HL-60/S4 treated with retinoic acid at 250 ng/mL for 4 days and 3 days (cell line): ENCODE data around the gene GALNT12.

Experiments used
- in situ Hi-C: fragments of 300-500 bp; cut with MboI; formaldehyde crosslinking; loops from 2 replicates; pipeline ENCODE4 v1.7.0; 2022; ENCODE audit warnings: low sequenced_read_pairs

The GALNT12 gene

DNA sequence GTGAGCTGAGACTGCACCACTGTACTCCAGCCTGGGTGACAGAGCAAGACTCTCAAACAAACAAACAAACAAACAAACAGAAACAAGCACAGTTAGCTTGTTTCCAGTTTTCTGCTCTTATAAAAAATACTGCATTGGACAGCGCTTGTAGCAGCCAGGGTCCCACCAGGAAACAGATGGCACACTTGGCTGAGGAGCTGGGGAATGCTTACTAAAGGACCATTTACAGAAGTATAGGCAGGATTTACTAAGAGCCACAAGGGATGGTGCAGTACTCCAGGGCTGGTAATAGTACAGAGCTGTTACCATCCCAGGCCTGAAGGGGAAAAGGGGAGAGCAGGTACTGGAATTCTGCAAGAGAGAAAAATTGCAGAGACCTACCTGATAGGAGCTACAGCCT, 5.9 kb upstream of the GALNT12 start:
- in situ Hi-C loops: no loop called here

DNA sequence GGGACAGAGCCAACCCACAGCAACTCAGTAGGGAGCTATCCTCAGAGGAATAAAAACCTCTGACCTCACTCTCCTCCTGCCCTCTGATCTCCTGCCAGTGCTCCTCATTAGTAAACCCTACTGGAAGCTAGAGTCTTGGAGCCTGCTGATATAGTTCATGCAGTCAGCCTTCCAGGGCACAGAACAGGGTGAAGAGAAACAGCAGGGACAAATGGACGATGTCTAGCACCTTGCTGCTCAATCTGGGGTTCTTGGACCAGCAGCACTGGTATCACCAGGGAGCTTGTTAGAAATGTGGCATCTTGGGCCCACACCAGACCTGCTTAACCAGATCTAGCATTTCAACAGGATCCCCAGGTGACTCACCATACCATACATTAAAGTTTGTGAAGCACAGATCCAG, 5.5 kb upstream of the GALNT12 start:
- in situ Hi-C loops: no loop called here

DNA sequence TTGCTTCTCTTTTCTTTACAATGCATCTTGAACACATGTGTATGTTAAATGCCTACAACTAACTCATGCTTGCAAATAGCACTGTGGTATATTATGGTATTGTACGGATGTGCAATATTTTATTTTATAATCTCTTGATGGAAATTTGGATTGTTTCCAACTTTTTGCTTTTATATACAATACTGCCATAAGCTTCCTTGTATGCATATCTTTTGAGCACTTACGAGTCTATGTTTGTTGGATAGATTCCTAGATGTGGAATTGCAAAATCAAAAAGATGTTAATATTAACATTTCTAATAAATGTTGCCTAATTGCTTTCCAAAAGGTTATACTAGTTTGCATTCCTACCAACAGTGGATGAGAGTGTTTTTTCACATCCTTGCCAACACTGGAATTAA, 3.4 kb upstream of the GALNT12 start:
- in situ Hi-C loops: no loop called here

DNA sequence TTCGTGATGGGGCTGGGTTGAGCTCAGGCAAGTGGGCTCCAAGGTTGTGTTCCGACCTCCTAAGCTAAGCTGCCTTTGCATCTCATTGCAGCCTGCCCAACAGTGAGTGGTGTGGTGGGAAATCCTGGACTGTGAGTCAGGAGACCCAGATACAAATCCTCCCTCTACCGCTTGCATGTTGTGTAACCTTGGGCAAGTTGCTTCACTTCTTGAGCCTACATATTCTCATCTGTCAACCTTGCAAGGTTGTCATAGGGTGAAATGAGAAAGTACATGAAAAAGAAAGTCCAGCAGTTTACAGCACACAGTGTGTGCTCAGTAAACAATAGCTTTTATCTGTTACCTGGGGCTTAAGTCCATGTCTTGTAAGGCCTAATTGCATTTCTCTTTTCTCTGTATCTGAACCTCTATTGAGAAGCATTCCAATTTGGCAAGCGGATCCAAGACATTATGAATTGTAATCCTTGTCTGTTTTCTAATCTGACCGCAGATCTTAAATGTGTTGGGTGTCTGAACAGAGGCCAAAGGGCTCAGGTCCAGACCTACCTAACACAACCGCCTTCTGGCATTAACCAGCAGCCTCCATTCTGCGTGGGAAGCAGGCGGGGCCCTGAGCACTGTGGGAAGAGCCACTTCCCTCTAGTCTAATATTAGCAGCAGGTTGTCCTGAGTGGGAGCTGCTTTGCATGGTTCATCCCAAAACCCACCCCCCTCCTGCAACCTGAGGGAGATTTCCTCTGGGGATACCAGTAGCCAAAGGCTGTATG, 1.8 kb upstream of the GALNT12 start:
- in situ Hi-C loops: no loop called here

DNA sequence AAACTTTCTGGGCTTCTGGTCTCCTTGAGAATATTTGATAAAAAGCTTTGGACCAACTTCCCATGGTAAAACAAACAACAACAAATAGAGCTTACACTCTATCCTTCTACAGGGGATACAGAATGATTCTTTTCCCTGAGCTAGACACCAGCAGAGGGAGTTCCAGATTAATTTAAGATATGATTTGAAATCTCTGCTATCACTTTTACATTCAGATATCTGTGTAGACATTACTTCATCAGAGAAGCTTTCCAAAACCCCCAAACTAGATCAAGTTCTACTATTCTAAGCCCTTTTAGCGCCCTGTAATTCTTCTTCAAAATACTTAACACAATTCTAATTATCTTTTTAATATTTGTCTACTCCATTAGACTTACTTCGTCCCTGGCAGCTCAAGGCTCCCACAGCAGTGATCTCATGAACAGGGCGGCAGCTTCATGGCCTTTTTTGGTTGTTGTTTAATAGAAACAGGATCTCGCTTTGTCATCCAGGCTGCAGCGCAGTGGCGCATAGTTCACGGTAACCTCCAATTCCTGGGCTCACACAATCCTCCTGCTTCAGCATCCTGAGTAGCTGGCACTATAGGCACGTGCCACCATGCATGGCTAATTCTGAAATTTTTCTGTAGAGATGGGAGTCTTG, 955 bp upstream of the GALNT12 start:
- in situ Hi-C loops: no loop called here

DNA sequence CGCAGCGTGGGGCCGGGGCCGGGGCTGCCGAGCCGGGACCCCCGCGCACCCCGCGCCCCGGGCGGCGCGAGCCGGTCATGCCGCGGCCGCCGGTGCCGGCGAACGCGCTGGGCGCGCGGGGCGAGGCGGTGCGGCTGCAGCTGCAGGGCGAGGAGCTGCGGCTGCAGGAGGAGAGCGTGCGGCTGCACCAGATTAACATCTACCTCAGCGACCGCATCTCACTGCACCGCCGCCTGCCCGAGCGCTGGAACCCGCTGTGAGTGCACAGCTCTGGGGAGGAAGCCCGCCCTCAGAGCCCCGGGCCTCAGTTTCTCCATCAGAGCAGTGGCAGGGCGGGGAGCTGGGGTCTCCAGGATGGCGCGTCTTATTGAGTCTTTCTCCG, 335 bp downstream of the GALNT12 start:
- in situ Hi-C loops: no loop called here

DNA sequence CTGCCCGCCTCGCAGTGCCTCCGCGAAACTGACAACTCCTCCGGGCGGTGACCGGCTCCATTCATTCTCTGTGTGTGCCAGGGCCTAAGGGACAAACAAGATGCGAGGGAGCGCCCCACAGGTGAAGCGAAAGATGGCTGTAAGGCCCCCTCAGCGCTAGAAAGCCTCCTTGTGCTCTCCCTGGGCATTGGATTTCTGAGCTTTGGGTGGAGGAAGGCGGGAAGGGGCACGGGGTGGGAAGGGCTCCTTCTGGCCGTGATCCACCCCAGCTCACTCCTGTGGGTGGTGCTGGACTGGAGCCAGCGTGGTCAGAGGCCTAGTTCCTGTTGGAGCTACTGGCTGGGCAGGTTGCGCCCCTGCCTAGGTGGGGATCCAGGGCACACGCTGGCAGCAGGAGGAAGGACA, 943 bp downstream of the GALNT12 start:
- in situ Hi-C loops: no loop called here

DNA sequence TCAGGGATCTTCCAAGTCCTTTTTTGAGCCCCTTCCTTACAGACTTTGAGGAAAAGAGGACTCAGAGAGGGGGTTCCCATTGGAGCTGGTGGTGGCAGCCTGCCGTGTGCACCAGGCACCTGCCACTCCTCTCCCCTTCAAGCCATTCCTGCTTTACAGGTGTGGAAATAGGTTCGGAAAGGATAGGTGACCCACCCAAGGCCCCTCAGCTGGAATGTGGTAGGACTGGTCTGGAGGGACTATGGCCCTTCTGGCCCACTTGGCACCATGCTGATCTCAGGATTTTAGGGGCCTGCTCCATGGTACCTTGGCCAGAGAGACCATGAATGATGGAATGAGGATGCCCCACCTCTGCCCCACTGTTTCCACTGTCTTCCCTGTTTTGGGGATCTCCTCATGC, 1.4 kb downstream of the GALNT12 start:
- in situ Hi-C loops: no loop called here

DNA sequence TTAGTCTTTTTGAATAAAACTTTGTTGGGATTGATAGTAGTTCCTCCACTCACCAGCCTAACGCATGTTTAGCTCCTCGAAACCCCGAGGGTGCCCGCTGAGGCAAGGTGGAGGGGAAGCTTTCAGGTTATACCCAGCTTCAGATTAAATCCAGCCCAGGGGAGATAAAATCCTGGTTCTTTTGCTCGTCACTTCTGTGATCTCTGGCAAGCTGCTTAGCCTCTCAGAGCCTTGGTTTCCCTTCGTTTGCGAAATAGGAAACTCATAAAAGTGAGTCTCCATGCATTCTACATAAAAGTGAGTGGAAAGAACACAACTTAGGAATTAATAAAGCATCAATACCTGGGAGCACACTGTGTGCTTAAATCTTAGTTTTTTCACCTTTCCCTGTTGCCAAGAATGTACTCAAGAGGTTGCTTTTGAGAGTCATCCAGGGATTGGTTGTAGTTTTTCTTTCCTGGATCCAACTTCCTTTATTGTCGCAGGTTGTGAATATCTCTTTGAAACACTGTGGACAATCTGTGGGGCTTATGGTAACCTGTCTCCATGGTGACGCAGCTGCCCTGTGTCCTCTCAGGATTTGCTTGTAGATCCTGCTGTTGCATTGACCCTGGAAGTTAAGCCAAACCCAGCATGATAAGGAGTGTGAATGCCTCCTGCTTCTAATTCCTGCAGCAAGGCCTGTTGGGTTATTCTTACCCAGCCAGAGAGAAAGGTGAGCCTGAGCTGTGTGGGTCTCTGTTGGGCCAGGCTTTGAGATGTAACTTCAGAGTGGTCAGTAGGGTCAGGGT, 2.0 kb downstream of the GALNT12 start:
- in situ Hi-C loops: no loop called here

DNA sequence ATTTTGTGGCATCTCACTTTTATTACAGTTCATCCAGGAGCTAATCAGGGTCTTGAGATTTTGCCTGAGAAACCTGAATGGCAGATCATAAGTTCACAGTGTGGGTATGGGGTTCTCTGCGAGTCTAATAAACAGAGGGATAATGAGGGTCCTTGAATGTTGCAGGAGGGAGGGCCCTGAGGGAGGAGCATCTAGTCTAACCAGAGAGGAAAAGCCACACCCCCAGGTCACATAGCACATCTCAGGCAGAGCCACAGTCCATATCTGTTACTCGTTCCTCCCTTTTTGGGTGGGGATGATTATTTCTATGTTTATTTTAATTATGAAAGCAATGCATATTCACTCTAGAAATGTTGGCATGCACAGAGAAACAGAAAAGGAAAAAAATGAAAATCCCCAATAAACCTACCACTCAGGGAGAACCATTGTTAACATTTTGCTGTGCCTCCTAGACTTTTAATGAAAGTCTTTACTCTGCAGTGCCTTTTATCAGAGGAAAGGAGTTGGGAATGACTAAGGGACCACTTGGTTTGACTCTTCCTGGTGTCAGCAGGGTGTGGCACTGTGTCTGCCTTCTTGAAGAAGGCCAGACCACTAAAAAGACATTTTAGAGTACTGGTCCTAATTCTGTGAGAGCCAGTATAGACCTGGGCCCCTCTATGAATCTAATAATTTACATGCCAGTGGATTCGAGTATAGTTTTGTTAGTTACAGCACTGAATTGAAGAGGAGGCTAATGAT, 2.8 kb downstream of the GALNT12 start:
- in situ Hi-C loops: no loop called here

DNA sequence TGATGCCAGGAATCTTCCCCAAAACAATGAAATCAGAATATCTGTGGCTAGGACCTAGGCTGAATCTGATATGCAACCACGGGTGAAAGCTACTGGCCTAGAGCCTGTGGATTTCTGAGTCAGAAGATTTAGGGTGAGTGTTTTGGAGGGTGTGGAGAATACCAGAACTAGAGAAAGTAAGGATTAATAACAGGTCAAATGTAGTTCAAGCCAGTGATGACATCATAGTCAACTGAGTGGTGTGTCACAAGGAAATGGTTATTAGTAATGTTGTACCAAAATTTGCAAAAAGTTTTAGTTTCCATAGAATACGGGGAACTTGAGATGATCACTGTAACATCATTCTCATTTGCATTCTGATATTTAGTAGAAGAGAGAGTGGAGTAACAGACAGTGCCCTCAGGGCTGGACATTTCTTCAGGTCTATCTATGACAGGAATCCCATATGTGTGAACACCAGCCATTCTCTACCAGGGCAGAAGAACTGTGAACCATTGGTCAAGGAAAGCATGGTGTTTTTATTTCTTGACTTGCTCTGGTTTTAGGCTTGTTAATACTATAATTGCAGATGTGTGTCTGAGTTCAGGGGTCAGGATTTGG, 3.7 kb downstream of the GALNT12 start:
- in situ Hi-C loops: no loop called here

DNA sequence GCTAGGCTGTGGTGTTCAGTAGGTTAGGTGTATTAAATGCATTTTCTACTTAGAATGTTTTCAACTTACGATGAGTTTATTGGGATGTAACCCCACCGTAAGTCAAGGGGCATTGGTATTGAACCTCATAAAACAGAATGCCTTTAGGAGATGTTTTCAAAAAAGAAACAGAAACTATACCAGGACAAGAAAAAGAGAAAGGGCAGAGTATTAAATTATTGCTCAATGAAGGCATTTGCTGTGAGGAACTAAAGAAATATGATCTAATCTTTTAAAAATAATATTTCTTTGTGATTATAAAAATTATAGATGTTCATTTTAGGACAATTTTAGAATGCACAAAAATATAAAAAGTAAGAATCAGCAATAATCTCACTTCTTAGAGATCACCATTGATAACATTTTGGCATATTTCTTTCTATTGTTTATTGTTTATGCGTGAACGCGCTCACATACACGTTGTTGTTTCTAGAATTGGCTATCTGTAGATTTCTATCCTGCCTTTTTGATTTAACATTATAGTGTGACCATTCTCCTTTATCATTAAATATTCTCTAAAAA, 8.0 kb downstream of the GALNT12 start:
- in situ Hi-C loops: no loop called here

DNA sequence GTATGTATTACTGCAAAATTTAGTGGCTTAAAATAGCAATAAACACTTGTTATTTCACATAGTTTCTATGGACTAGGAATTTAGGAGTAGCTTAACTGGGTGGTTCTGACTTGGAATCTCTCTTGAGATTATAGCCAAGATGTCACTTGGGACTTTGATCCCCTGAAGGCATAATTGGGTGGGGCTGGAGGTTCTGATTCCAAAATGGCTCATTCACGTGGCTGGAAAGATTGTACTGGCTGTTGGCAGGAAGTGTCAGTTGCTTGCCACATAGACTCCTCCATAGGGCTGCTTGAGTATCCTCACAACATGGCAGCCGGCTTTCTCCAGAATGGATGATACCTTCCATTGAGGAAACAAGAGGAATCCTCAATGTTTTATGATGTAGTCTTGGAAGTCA, 11.3 kb downstream of the GALNT12 start:
- in situ Hi-C loops: no loop called here

DNA sequence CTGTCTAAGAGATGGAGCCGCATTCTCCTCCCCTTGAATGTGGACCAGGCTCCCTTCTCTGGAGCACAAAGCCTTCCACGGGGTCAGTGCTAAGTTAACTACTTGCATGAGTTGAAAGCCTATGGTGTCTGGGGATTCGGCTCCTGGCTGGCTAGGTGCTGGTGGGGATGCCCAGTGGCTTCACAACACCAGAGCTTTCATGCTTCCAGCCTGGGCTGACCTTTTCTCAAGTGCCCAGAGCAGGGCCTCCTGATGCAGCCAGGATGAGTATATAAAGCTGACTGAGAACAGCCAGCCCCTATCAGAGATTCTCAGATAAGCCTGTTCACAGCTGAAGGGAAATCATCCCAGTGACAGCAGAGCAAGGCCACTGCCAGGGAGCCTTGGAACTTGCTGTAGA, 11.8 kb downstream of the GALNT12 start:
- in situ Hi-C loops: no loop called here

DNA sequence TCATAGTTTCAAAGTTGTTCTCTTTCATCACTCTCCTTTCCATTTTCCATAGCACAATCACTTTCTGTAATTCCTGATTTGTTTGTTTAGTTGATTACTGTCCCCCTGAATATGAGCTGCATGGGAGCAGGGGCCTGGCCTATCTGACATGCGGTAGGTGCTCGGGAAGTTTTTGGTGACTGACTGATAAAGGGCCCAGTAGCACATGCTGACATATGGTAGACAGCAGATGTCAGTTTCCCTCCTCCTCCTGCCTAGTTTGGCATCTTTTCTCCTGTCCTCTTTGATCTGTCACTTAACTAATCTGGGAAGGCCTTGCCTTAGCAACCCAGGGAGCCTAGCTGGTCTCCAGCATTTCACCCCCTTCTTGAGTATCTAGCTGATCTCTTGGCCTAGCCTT, 14.4 kb downstream of the GALNT12 start:
- in situ Hi-C loops: no loop called here

DNA sequence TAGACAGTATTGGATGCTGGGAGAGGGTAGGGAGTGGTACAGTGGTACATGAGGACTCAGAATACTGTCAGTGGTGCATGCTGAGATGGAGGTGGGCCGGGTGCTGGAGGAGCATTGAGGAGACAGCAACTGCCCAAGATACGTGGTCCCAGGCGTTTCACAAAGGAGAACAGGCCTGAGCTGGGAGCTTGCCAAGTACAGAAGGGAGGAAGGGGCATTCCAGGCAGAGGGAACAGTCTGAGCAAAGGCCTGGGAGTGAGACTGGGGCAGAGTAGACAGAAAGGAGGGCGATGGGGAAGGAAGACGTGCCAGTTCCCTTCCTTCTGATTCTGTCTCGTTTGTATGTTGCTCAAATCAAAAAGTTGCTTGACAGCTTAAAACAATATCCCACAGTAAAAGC, 15.2 kb downstream of the GALNT12 start:
- in situ Hi-C loops: no loop called here

DNA sequence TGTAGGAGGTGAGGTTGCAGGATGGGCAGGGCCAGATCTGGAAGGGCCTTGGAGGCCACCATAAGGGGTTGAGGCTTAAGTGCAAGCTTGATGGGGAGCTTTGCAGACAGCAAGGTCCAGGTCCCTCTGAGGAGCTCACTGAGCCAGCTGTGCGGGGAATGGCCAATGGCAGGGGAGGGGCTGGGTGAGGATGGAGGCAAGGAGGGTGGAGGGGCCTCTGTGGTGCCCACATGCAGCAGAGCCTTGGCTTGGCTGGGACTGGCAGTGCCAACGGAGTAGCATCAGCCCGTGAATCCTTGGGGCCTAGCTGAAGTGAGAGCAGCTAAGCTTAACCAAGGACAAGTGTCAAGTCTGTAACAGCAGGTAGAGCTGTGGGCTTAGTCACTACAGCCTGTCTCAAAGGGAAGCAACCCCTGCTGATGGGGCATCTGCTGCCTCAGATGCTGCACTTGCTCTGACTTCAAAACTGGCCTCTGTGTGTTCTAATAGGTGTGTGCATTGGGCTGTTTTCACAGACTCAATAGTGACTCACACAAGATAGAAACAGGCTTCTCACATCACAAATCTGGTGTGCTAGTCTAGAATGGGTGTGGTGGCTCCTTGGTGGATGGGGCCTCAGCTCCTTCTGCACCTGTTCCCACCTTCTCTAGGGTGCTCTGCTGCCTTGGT, 16.3 kb downstream of the GALNT12 start:
- in situ Hi-C loops: no loop called here

DNA sequence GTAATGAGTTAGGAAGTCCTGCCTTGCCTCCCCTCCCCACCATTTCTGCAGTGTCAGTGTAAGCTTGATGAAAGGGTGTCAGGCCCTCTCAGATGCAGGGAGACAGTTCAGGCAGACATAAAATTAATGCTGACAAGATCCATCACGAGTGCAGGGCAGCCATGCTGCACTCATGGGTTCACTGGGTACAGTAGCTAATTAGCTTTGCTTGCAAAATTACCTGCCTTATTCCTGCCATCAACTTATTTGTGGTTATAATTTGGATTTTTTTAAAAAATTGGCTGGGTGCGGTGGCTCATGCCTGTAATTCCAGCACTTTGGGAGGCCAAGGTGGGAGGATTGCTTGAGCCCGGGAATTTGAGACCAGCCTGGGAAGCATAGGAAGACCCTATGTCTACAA, 17.9 kb downstream of the GALNT12 start:
- in situ Hi-C loops: no loop called here

DNA sequence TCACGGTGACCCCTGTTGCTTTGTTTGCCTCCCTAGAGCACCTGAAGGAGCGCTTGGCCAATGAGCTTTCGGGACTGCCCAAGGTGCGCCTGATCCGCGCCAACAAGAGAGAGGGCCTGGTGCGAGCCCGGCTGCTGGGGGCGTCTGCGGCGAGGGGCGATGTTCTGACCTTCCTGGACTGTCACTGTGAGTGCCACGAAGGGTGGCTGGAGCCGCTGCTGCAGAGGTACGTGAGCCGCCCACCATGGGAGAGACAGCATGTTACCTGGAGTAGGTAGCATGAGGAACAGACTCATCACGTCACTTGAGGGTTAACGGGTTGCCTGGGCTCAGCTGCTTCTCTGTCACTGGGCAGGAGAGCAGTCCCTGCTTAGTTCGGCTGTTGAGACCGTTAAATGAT, 19.2 kb downstream of the GALNT12 start:
- in situ Hi-C loops: no loop called here

DNA sequence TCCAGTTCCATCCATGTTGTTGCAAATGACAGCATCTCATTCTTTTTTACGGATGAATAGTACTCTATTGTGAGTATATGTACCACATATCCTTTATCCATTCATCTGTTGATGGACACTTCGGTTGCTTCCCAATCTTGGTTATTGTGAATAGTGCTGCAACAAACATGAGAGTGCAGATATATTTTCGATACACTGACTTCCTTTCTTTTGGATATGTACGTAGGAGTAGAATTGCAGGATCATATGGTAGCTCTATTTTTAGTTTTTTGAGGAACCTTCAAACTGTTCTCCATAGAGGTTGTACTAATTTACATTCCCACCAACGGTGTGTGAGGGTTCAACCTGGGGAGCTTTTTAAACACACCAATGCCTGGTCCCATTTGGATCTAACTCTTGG, 22.3 kb downstream of the GALNT12 start:
- in situ Hi-C loops: no loop called here
